A673 (cell line): Measurements from ENCODE around the gene CYP21A2. TPM values are rescaled to one million over a fixed set of nuclear protein-coding genes. Genes with fewer than 3 reads are reported as not detected.

ENCODE experiments used
- BruUV-seq: library from RNA; stranded (reverse); fragments of 400-500 nt; replicated peaks from 2 replicates; lab custom pipeline; 2021; lab: Mats Ljungman, UMichigan
- CTCF ChIA-PET: fragments of 300-600 bp; sonication (Branson Sonifier 250); formaldehyde crosslinking; loops from one replicate; lab custom pipeline; 2022; ENCODE audit warnings: antibody characterized with exemption; lab: Charles Lee
- POLR2A ChIA-PET: fragments of 300-600 bp; sonication (Branson Sonifier 250); formaldehyde crosslinking; loops from one replicate; lab custom pipeline; 2022; ENCODE audit warnings: antibody characterized with exemption; ENCODE audit not compliant: low non-redundant PET; lab: Charles Lee
- DNase-seq: peaks from one replicate; pipeline ENCODE4 v3.0.0-alpha.2; 2015; ENCODE audit warnings: low spot score
- H3K27ac ChIP-seq: fragments of 200-600 bp; sonication (generic); 2 replicates; pipeline ENCODE4 v1.5.1; 2016; ENCODE audit warnings: mixed run types, low read depth, mild to moderate bottlenecking, mixed read lengths, antibody characterized with exemption, low read length; ENCODE audit not compliant: poor library complexity, severe bottlenecking
- H3K27me3 ChIP-seq: fragments of 200-600 bp; sonication (generic); replicated peaks from 2 replicates; pipeline ENCODE4 v1.6.1; 2017; ENCODE audit warnings: mixed run types, low read depth, mild to moderate bottlenecking, mixed read lengths, antibody characterized with exemption, low read length; ENCODE audit not compliant: insufficient read depth, poor library complexity
- H3K36me3 ChIP-seq: fragments of 200-600 bp; sonication (generic); 2 replicates; pipeline ENCODE4 v1.6.1; 2016; ENCODE audit warnings: mixed run types, mild to moderate bottlenecking, mixed read lengths, antibody characterized with exemption, low read length; ENCODE audit not compliant: insufficient read depth, poor library complexity, severe bottlenecking
- H3K4me1 ChIP-seq: fragments of 200-600 bp; sonication (generic); 2 replicates; pipeline ENCODE4 v1.6.1; 2017; ENCODE audit warnings: mixed run types, mild to moderate bottlenecking, mixed read lengths, antibody characterized with exemption, low read length; ENCODE audit not compliant: insufficient read depth, poor library complexity, severe bottlenecking
- H3K4me3 ChIP-seq: fragments of 200-600 bp; sonication (generic); 2 replicates; pipeline ENCODE4 v1.5.1; 2016; ENCODE audit warnings: low read depth, mixed run types, mild to moderate bottlenecking, mixed read lengths, low read length; ENCODE audit not compliant: poor library complexity, severe bottlenecking
- H3K9me3 ChIP-seq: fragments of 200-600 bp; sonication (generic); 2 replicates; pipeline ENCODE4 v1.6.1; 2016; ENCODE audit warnings: mixed run types, low read depth, mild to moderate bottlenecking, mixed read lengths, antibody characterized with exemption, low read length; ENCODE audit not compliant: poor library complexity, severe bottlenecking
- CTCF ChIP-seq: fragments of 300-800, 200-600 bp; sonication (generic); conservative IDR thresholded peaks from 2 replicates; pipeline ENCODE4 v1.5.1; 2017; ENCODE audit warnings: low read depth, mild to moderate bottlenecking, antibody characterized with exemption, low read length, moderate library complexity, mixed read lengths
- EZH2 ChIP-seq: fragments of 200-600 bp; sonication (generic); IDR thresholded peaks from 2 replicates; pipeline ENCODE4 v1.6.1; 2017; ENCODE audit warnings: borderline replicate concordance, low read depth, mild to moderate bottlenecking, mixed read lengths, antibody characterized with exemption, low read length; ENCODE audit not compliant: poor library complexity, severe bottlenecking
- intact Hi-C: fragments of 100-400 bp; cut with micrococcal nuclease; formaldehyde crosslinking; loops from one replicate; pipeline ENCODE4 v1.10.0; 2022; ENCODE audit not compliant: unreplicated experiment
- total RNA-seq: library from RNA; stranded (reverse); gene quantifications from 2 replicates; pipeline ENCODE4 v1.2.3, GENCODE V29; 2021

CYP21A2 gene
- total RNA-seq, 1 experiment from 2014 or later, result 0.15 TPM

GRCh38 chr6:32046450-32047083 is 8.4 kb downstream of the CYP21A2 start:
- DNase-seq, result peak; percentile 88
- Histone ChIP-seq H3K4me1 (peaks cover 14% of the 10 kb centered on the region), H3K9me3 (no peaks in the 10 kb centered on the region), H3K27ac (peak overlapping the region; percentile 48), H3K36me3 (no peaks in the 10 kb centered on the region), H3K27me3 (no peaks in the 10 kb centered on the region), H3K4me3 (peak overlapping the region; percentile 26)
- ChIA-PET CTCF (no interaction called here), POLR2A (interaction anchor here (0.5 to 0.6 kb wide), 3 partner anchors 128 to 877 kb away, joined by 3 read pairs; partner anchors contain the start of gene NEU1)
- no peak for TF ChIP-seq EZH2
- TF ChIP-seq CTCF, result no peak
- BruUV-seq, result no TSS peak
- intact Hi-C loops, result no loop called here

- Histone ChIP-seq H3K4me1 (peaks cover 14% of the 10 kb centered on the region), H3K9me3 (no peaks in the 10 kb centered on the region), H3K36me3 (no peaks in the 10 kb centered on the region), H3K27ac (peak overlapping the region; percentile 48), H3K27me3 (no peaks in the 10 kb centered on the region), H3K4me3 (no peak overlapping the region)
- intact Hi-C loops, result no loop called here
- TF ChIP-seq EZH2, result no peak
- no peak for TF ChIP-seq CTCF
- no peak for DNase-seq
- ChIA-PET CTCF (no interaction called here), POLR2A (no interaction called here)
- no TSS peak for BruUV-seq
Observed at GRCh38 chr6:32047084-32047478, 8.9 kb downstream of the CYP21A2 start.

GRCh38 chr6:32047539-32047854 is 9.3 kb downstream of the CYP21A2 start:
- intact Hi-C loops, result no loop called here
- Histone ChIP-seq H3K4me3 (no peak overlapping the region), H3K9me3 (no peaks in the 10 kb centered on the region), H3K27ac (no peak overlapping the region), H3K27me3 (no peaks in the 10 kb centered on the region), H3K4me1 (peaks cover 14% of the 10 kb centered on the region), H3K36me3 (no peaks in the 10 kb centered on the region)
- no peak for TF ChIP-seq CTCF
- no peak for TF ChIP-seq EZH2
- no TSS peak for BruUV-seq
- CTCF ChIA-PET, result interaction anchor here (0.6 kb wide), 1 partner anchor 500 kb away, joined by 7 read pairs; the partner anchor contains the start of gene NFKBIL1
- POLR2A ChIA-PET, result no interaction called here
- no peak for DNase-seq
